Loucy (cell line): ENCODE measurements around the gene FSTL1.

Experiments
- H2AFZ ChIP-seq: fragments of 200-600 bp; sonication (generic); 2 replicates; pipeline ENCODE4 v1.6.0; 2016; ENCODE audit warnings: antibody characterized with exemption, mild to moderate bottlenecking, low read length, moderate library complexity
- H3F3A ChIP-seq: fragments of 200-600 bp; 2 replicates; pipeline ENCODE4 v1.6.0; 2016; ENCODE audit warnings: antibody characterized with exemption, low read depth, mild to moderate bottlenecking
- H3K27me3 ChIP-seq: fragments of 200-600 bp; sonication (generic); 2 replicates; pipeline ENCODE4 v1.6.1; 2014; ENCODE audit warnings: low read length, mild to moderate bottlenecking; ENCODE audit not compliant: insufficient read depth, poor library complexity, severe bottlenecking
- H3K36me3 ChIP-seq: fragments of 200-600 bp; sonication (generic); 2 replicates; pipeline ENCODE4 v1.6.1; 2016; ENCODE audit warnings: low read length; ENCODE audit not compliant: insufficient read depth
- H3K4me1 ChIP-seq: fragments of 200-600 bp; sonication (generic); 2 replicates; pipeline ENCODE4 v1.5.1; 2014; ENCODE audit warnings: low read length, mild to moderate bottlenecking; ENCODE audit not compliant: insufficient read depth, poor library complexity, severe bottlenecking
- H3K4me2 ChIP-seq: fragments of 200-600 bp; sonication (generic); 2 replicates; pipeline ENCODE4 v1.6.0; 2014; ENCODE audit warnings: antibody characterized with exemption, low read length, low read depth, mild to moderate bottlenecking; ENCODE audit not compliant: poor library complexity, severe bottlenecking
- H3K4me3 ChIP-seq: fragments of 200-600 bp; sonication (generic); 2 replicates; pipeline ENCODE4 v1.5.1; 2014; ENCODE audit warnings: low read length, mild to moderate bottlenecking, mixed read lengths; ENCODE audit not compliant: poor library complexity, severe bottlenecking
- H3K79me2 ChIP-seq: fragments of 200-600 bp; sonication (generic); 2 replicates; pipeline ENCODE4 v1.6.1; 2014; ENCODE audit warnings: low read length; ENCODE audit not compliant: insufficient read depth
- H3K9ac ChIP-seq: fragments of 200-600 bp; sonication (generic); 2 replicates; pipeline ENCODE4 v1.6.0; 2014; ENCODE audit warnings: mild to moderate bottlenecking, low read depth, low read length, moderate library complexity; ENCODE audit not compliant: poor library complexity, severe bottlenecking
- H3K9me2 ChIP-seq: fragments of 200-600 bp; sonication (generic); replicated peaks from 2 replicates; pipeline ENCODE4 v1.6.1; 2016; ENCODE audit warnings: low read depth, low read length, mixed read lengths
- H3K9me3 ChIP-seq: fragments of 200-600 bp; sonication (generic); 2 replicates; pipeline ENCODE4 v1.6.1; 2014; ENCODE audit warnings: mild to moderate bottlenecking, antibody characterized with exemption, low read length, low read depth; ENCODE audit not compliant: insufficient read depth
- H4K20me1 ChIP-seq: fragments of 200-600 bp; sonication (generic); 2 replicates; pipeline ENCODE4 v1.6.0; 2014; ENCODE audit warnings: antibody characterized with exemption, low read length, mild to moderate bottlenecking; ENCODE audit not compliant: insufficient read depth, poor library complexity, severe bottlenecking
- CTCF ChIP-seq: fragments of 200-600 bp; sonication (generic); conservative IDR thresholded peaks from 2 replicates; pipeline ENCODE4 v1.5.1; 2014; ENCODE audit warnings: mild to moderate bottlenecking, antibody characterized with exemption, low read length
- EZH2phosphoT487 ChIP-seq: fragments of 200-600 bp; IDR thresholded peaks from 2 replicates; pipeline ENCODE4 v1.6.1; 2018; ENCODE audit warnings: antibody characterized with exemption, mild to moderate bottlenecking, moderate library complexity, borderline replicate concordance

FSTL1 gene

GRCh38 chr3:120440762-120441161 lies 10.0 kb downstream of the FSTL1 start:
- no peaks in the 10 kb centered on the region for H3F3A ChIP-seq
- H3K9me2 ChIP-seq = no peaks in the 10 kb centered on the region
- H3K9ac ChIP-seq = no peak overlapping the region
- H3K4me1 ChIP-seq = peaks cover 9% of the 10 kb centered on the region
- H4K20me1 ChIP-seq = no peaks in the 10 kb centered on the region
- no peak overlapping the region for H2AFZ ChIP-seq
- no peak overlapping the region for H3K4me3 ChIP-seq
- no peak for TF ChIP-seq CTCF
- no peak for TF ChIP-seq EZH2phosphoT487
- no peak overlapping the region for H3K4me2 ChIP-seq
- H3K36me3 ChIP-seq = no peaks in the 10 kb centered on the region
- no peaks in the 10 kb centered on the region for H3K79me2 ChIP-seq
- H3K27me3 ChIP-seq = no peaks in the 10 kb centered on the region
- no peaks in the 10 kb centered on the region for H3K9me3 ChIP-seq

- H3K9me3 ChIP-seq = no peaks in the 10 kb centered on the region
- no peaks in the 10 kb centered on the region for H3K27me3 ChIP-seq
- H3K36me3 ChIP-seq = no peaks in the 10 kb centered on the region
- no peak overlapping the region for H3K4me3 ChIP-seq
- H3K9me2 ChIP-seq = no peaks in the 10 kb centered on the region
- H2AFZ ChIP-seq = no peak overlapping the region
- H3K4me2 ChIP-seq = no peak overlapping the region
- H3K9ac ChIP-seq = no peak overlapping the region
- no peaks in the 10 kb centered on the region for H3K79me2 ChIP-seq
- no peaks in the 10 kb centered on the region for H4K20me1 ChIP-seq
- peaks cover 9% of the 10 kb centered on the region for H3K4me1 ChIP-seq
- TF ChIP-seq CTCF (no peak), EZH2phosphoT487 (no peak)
- no peaks in the 10 kb centered on the region for H3F3A ChIP-seq
Observed at GRCh38 chr3:120440001-120440703, 10.6 kb downstream of the FSTL1 start.

GRCh38 chr3:120438665-120439370 lies 12.0 kb downstream of the FSTL1 start:
- H3K4me2 ChIP-seq = peak overlapping the region; percentile 4
- peaks cover 9% of the 10 kb centered on the region for H3K4me1 ChIP-seq
- H3K9ac ChIP-seq = no peak overlapping the region
- H3K27me3 ChIP-seq = no peaks in the 10 kb centered on the region
- TF ChIP-seq EZH2phosphoT487 = no peak
- TF ChIP-seq CTCF = no peak
- H3F3A ChIP-seq = no peaks in the 10 kb centered on the region
- H3K36me3 ChIP-seq = no peaks in the 10 kb centered on the region
- no peaks in the 10 kb centered on the region for H3K9me3 ChIP-seq
- no peak overlapping the region for H3K4me3 ChIP-seq
- no peak overlapping the region for H2AFZ ChIP-seq
- H3K9me2 ChIP-seq = no peaks in the 10 kb centered on the region
- H3K79me2 ChIP-seq = no peaks in the 10 kb centered on the region
- H4K20me1 ChIP-seq = no peaks in the 10 kb centered on the region
